Activated T-cell treated with anti-CD3 and anti-CD28 coated beads, Interleukin-2, amount 50 U/mL, for 48 hours (primary cell): ENCODE data around the gene MAN2B2.

Source experiments
- DNase-seq, 2 experiments: peaks; one replicate each; pipeline ENCODE4 v3.0.0-alpha.2; 2020

MAN2B2 gene

DNA sequence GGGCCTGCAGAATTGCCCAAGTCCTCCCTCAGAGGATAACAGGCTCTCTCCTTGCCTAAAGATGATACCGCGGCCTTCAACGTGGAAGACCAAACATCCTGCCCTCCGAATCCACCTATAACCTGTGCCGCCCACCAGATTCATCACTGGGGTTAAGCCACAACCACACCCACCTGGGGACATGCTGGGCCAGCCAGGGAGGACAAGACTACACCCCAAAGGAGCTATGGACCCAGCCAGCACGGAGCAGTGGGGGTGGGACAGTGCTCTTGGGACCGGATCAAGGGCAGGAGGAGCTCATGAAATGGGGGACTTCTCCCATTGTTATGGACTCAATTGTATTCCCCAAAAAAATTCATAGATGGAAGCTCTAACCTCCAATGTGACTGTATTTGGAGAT is 6.8 kb upstream of the MAN2B2 start:
- no peak for DNase-seq

DNA sequence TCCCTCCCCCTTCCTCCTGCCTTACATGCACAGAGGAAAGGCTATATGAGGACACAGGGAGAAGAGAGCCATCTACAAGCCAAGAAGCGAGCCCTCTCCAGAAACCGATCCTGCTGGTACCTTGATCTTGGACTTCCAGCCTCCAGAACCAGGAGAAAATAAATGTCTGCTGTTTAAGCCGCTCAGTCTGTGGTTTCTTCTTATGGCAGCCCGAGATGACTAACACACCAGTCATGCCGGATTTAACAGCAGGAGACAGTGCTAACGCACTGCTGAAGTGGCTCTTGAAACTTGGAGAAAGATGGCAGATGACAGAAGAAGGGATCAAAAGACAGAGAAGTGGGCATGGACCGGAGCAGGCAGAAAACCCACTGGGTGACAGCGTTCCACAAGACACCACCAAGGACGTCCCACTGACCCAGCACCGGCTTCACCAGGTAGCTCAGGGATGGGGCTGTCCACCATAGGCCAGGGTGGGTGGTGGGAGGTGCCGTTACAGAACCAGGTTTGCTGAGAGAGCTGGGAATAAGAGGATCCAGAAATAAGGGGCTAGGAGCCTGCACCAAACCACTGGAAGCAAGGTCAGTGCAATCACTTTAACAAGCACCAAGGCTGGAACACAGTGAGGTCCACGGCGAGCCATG is 6.2 kb upstream of the MAN2B2 start:
- DNase-seq: no peak

DNA sequence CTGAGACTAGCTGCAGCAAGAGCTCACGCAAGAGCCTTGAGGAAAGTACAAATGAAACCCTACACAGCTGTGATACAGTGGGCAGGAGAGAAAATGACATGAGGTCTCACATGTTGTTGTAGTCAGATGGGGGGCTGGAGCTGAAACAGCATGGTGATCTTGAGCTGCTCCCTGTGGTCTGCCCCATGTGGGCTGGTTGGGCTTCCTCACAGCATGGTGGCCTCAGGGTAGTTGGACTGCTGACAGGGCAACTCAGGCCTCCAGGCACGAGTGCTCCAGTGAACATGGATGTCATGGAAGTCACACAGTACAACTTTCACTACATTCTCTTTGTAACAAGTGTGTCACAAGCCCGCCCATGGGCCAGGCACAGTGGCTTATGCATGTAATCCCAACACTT is 3.4 kb upstream of the MAN2B2 start:
- no peak for DNase-seq

DNA sequence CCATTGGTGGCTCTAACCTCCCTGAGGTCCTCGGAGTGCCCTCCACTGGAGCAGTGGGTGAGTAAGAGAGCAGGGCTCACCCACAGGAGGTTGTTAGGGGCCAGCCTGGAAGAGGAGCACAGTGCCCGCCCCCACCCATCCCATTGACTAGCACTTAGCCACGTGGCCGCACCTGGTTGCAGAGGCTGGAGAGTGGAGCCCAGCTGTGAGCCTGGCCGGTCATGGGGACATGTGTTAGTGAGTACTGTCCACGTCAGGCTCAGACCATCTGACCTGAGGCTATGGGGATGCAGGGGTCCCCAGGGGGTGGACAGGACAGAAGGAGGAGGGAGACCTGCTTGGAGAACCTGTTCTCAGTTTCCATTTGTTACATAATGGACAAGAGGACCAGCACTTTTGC is 1.4 kb upstream of the MAN2B2 start:
- DNase-seq: no peak

DNA sequence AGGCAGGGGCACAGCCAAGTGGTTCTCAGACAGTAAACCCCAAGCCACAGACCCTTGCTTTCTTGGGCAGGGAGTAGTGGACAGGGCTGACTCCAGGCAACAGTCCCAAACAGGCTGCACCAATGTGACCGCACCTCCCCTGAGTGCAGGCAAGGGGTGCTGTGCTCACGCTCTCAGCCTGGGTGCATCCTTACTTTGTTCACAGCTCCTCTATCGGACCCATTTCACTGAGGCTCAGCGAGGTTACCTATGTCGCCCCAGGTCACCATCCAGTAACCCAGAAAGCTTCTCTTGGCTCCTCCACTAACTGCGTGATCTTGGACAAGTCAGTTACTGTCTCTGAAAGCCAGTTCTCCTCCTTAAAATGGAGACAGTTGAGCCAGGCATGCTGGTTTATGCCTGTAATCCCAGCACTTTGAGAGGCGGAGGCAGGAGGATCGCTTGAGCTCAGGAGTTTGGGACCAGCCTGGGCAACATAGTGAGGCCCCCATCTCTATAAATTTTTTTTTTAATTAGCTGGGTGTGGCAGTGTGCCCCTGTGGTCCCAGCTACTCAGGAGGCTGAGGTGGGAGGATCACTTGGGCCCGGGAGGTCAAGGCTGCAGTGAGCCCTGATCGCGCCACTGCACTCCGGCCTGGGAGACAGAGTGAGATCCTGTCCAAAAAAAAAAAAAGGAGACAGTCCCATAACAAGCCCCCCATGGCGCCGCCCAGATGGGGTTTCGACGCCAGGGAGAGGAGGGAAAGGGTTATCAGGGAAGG is 823 bp upstream of the MAN2B2 start:
- DNase-seq: no peak

DNA sequence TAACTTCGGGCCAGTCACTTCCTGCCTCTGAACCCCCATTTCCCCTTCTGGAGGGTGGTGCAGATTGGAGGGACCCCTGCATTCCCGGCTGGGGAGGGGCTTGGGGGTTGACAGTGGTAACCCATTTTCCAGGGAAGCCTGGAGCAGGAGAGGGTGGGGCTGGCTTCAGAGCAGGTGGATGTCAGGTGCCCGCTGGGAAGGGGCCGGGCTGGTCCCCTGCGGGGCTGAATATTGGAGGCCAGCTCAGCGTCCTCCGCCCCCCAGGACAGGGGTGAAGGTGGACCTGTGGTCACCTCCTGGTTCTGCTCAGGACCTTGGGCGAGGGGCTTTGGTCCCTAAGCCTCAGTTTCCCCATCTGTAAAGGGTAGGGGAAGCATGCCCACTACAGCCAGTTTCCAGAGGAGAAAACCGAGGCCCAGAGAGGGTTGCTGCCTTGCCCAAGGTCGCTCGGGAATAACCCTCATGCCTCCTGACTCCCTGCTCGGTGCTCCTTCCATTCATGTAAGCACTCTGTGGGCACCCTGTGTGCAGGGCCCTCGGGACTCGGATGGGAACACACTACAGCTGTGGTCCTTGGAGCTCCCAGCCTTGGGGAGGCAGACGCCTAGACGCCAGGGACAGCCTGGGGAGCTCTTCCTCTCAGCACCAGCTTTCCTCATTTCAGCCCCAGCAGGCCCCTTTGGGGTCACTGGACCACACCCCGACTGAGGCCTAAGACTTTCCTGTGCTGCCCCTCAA is 683 bp downstream of the MAN2B2 start:
- DNase-seq: no peak

DNA sequence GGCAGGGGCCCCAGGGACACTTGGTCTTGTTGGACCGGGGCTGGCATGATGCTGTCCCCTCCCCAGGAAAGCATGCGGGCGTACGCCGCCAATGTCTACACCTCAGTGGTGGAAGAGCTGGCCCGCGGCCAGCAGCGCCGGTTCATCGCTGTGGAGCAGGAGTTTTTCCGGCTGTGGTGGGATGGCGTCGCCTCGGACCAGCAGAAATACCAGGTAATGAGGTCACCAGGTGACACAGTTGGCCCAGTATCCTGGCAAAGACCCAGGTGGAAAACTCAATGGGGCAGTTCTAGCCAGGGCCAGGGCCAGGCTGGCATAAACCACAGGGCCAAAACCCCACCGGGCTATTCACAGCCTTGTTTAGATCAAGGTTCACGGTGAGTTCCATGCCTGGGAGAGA is 1.5 kb downstream of the MAN2B2 start:
- DNase-seq: no peak

DNA sequence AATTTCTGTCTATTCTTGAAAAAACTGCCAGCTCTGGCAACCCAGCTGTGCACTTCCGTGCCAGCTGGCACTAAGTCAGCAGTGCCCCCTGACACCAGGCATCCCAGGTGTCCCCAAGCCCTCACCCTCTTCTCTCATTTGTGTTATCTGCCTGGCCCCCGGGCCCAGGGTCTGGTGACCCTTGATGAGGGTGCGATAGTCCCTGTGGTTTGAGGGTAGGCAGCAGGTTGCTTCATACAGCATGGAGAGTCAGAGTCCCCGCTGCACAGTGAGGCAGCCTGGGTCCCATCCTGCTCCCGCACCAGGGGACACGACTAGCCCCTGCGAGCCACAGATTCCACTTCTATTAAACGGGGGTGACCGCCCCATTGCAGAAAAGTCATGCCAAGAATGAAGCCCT is 1.9 kb downstream of the MAN2B2 start:
- no peak for DNase-seq

DNA sequence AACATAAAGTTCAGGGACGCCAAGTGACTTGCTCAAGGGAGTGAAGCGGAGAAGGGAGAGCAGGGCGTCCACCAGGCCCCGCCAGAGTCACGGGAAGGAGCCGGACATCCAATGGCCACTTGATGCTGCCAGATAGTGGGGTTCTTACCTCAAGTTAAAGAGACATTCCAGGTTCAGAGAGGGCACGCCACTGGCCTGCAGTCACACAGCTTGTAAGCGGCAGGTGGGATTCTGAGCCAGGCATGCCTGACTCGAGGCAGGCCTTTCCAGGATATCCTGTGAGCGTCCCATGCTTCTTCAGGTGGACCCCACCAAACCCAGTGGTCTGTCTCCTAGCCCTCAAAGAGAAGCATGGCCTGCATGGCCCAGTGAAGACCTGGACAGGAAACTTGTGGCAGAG is 2.4 kb downstream of the MAN2B2 start:
- no peak for DNase-seq

DNA sequence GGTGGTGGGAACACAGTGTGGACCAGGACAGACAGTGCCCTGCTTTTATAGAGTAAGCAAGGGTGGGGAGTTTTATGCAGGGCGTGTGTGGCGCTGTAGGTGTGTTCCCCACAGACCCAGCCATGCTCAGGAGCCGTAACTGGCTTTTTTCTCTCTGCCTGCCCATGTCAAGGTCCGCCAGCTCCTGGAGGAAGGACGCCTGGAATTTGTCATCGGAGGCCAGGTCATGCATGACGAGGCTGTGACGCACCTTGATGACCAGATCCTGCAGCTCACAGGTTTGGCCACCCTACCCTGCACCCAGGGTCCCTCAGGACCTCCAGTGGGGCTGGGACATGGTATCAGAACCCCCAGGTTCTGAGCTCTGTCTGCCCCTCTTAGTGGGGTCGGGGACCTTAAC is 3.2 kb downstream of the MAN2B2 start:
- DNase-seq: no peak

DNA sequence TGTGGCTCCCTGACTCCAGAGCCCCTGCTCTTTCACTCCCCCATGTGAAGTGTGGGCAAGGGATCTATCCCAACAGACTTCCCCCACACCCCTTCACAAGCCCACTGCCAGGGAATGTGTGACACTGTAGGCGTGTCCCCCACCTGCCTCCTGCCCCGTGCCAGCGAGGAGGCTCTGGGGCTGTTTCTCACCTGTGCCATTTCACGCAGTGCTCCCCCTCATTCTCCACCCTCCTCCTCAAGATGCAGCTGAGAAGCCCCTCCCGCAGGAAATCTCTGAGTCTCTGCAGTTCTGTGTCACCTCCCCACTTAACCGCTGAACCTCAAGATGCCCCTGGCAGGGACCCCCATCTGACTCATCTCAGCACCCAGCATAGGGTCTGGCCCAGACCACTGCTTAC is 5.4 kb downstream of the MAN2B2 start:
- DNase-seq: no peak

DNA sequence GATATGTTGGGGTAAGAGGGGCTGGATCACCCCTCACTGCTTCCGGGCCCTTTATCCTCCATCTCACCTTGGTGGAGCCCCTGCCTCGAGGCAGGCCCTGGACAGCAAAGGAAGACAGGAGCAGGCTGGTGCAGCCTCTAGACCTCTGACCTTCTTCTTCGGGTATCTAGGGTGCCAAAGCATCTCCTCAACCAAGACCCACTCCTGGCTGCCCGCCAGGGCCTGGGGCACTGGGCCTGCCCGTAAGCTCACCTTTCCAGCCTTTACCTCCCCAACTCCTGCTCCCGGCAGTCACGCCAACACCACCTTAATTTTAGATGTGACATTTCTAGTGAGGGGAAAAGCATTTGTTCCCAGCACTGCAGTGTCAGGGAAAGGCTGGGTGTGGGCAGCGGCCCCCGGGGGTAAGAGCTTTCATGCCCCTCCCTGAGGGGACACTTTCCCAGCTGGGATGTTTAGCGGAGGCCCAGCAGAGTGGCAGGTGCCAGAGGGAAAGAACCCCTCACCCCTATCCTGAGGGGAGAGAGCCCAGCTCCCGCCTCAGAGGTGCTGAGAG is 6.7 kb downstream of the MAN2B2 start:
- no peak for DNase-seq

DNA sequence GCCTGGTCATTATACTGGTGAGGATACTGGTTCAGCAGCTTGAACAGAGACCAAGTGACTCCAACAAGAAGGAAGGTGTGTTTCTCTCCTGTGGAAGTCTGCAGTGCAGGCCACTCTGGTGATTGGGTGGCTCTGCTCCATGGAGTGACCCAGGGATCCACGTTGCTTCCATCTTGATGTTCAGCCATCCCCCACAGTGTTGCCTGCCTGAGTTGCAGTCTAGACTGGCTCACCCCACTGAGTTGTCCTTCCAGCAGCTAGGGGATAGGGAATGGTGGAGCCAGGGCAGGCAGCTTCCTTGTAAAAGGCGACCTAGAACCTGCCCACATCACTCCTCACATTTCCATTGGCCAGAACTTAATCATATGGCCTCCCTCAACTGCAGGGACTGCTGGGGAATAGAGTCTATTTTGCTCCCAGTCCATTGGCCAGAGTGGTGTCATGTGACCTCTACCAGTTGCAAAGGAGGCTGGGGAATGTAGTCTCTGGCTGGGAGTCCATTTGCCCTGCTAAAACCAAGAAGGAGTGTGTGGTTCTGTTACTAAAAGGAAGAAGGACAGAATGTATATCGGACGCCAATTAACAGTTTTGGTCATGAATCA is 8.0 kb downstream of the MAN2B2 start:
- no peak for DNase-seq

DNA sequence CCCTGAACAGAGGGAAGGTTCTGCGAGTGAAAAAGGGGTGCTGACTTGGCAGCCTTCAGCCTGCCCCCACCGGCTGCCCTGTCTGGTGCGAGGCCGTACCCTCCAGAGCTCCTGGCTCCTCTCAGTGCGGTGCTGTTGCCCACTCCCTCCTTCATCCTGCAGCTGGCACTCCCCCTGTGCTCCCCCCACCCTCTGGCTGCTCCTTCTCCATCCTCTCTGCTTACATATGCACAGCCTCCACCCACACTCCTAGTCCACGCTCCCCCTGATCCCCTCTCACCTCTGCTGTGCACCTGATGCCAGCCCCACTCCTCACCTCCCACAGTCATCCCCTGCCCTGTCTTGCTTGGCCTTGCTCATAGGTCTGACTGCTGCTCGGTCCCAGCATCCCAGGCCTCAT is 9.9 kb downstream of the MAN2B2 start:
- no peak for DNase-seq

DNA sequence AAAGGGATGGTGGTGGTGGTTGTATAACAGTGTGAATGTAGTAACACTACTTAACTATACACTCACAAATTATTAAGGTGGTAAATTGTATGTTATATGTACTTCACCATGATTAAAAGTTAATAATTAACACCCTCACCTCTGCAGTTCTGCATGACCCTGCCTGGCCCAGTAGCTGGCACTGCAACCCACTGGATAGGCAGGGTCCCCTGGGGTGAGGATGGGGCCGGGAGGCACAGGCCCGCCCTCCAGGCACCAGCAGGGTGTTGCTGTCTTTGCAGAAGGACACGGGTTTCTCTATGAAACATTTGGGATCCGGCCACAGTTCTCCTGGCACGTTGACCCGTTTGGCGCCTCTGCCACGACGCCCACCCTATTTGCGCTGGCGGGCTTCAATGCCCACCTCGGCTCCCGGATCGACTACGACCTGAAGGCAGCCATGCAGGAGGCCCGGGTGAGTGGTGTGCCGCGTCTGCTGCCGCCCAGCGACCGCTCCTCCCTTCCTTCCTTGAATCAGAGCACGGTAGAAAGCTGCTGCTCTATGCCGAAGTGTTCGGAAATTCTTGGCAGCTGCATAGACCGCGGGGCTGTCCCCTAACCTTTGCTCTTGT is 11.8 kb downstream of the MAN2B2 start:
- no peak for DNase-seq

DNA sequence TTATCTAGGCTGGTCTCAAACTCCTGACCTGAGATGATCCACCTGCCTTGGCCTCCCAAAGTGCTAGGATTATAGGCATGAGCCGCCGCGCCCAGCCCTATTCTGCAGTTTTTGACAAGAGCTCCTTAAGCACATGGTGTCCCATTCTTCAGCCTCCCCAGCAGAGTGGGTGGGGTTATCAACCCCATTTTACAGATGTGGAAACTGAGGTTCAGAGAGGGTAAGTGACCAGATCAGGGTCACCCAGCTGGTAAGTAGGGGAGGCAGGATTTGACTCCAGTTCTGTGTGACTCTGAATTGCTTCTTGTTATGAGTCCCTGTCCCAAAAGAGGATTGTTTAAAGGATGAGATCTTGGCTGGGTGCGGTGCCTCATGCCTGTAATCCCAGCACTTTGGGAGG is 14.5 kb downstream of the MAN2B2 start:
- no peak for DNase-seq

DNA sequence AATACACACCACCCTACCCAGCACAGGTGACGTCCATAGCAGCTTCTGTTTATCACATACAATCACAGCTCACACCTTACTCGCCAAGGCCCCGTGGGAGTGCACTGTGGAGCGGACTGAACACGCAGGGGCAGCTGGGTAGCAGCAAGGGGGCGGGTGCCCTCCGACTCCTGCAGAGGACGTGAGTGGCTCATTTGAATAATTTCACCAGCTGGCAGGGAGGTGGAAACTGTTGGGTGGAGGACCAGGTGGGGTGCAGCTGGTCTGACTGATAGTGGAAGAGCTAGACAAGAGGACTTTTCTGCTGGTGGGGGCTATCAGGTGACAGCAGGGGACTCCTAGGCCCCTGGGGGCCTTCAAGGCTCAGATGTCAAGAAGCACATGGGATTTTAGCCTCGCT is 16.3 kb downstream of the MAN2B2 start:
- no peak for DNase-seq

DNA sequence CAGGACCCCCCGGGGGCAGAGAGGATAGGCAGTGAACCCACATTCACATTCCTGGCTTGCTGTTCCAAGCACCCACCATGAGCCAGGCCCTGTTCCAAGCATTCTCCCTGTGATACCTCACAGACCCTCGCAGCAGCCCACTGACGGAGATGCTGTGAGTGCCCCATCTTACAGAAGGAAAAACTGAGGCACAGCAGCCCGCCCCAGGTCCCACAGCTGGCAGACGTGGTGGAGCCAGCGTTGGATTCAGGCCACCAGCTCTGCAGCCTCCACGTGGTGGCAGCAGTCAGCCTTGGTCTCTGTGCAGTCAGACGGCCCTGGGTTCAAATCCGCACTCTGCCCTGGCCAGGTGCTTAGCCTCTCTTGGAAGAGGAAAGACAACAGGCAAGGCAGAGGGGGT is 16.8 kb downstream of the MAN2B2 start:
- DNase-seq: no peak

DNA sequence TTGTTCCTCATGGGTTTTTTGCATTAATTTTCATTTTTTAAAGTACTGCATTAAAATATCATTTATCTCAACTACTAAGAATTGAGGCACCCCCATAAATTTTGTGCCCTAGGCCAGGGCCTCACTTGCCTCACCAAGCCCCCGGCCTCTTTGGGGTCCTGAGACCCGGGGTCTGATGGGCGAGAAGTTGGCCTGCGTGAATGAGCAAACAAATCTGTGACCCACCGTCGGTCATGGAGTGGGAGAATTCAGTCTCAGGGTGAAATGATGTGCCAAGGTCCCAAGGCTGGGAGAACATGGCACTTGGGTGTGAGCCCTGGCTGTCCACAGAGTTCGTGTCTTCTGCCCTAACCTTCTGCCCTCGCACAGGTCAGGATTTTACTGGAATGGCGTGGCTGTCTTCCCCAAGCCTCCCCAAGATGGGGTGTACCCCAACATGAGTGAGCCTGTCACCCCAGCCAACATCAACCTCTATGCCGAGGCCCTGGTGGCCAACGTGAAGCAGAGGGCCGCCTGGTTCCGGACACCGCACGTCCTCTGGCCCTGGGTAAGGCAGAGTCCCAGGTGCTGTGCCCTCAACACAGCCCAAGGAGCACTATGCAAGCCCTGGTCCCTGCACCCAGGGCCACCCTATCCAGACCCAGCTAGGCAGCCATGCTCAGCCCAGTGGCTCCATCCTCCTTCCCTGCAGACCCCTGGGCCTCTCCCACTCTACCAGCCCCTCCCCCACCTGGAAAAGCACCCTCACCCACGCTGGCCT is 18.0 kb downstream of the MAN2B2 start:
- DNase-seq: no peak

DNA sequence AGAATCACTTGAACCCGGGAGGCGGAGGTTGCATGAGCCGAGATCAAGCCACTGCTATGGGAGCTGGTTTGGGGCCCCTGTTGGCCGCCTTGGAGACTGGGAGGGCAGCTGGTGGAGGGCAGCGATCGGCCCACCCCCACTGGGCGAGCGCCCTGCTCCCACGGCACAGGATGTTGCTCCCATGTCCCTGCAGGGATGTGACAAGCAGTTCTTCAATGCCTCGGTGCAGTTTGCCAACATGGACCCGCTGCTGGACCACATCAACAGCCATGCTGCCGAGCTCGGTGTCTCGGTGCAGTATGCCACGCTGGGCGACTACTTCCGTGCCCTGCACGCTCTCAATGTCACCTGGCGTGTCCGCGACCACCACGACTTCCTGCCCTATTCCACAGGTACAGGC is 19.4 kb downstream of the MAN2B2 start:
- no peak for DNase-seq

DNA sequence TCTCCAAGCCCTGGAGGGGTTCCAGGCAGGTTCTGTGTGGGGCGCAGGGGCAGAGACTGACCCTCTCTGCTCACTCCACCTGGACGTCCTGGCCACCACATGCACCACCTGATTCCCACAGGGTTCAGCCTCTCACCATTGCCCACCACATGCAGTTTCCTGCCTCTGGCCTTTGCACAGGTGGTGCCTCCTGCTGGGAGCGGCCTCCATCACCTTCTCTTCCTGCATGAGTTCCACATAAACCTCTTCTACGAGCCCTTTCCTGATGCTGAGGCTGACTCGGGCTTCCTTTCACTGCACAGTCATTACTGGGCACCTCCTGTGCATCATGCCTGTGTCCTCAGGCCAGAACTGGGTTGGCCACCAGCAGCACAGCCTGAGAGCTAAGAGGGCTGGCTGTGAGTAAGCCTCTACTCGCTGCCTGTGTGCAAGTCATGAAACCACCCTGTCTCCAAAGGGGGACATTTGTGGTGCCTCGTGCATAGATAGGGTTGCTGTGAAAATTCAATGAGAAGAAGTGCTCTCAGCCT is 19.9 kb downstream of the MAN2B2 start:
- no peak for DNase-seq
